Mesenchymal stem cell (in vitro differentiated cells and primary cell): ENCODE measurements around the gene PIK3R5.

Source experiments
- DNase-seq: peaks from one replicate; pipeline ENCODE4 v3.0.0-alpha.2; 2013
- H2AFZ ChIP-seq: one replicate; pipeline ENCODE4 v1.6.1; 2013; ENCODE audit warnings: low read depth, mild to moderate bottlenecking, control low read depth, inconsistent platforms, low read length, moderate library complexity
- H2AK5ac ChIP-seq: 2 replicates; pipeline ENCODE4 v1.6.1; 2013; ENCODE audit warnings: low read length, moderate library complexity, mild to moderate bottlenecking, inconsistent platforms; ENCODE audit not compliant: severe bottlenecking
- H2BK120ac ChIP-seq: one replicate; pipeline ENCODE4 v1.6.1; 2013; ENCODE audit warnings: low read depth, mild to moderate bottlenecking, inconsistent platforms, low read length, moderate library complexity
- H2BK12ac ChIP-seq, 2 experiments: one replicate each; pipeline ENCODE4 v1.6.1; 2013; ENCODE audit warnings: inconsistent platforms in 2 of 2, low read length in 2 of 2, mild to moderate bottlenecking in 2 of 2, moderate library complexity in 2 of 2, control low read depth in 1 of 2
- H2BK15ac ChIP-seq: one replicate; pipeline ENCODE4 v1.6.1; 2013; ENCODE audit warnings: mild to moderate bottlenecking, low read depth, inconsistent platforms; ENCODE audit not compliant: poor library complexity, severe bottlenecking
- H2BK5ac ChIP-seq: 2 replicates; pipeline ENCODE4 v1.6.1; 2013; ENCODE audit warnings: low read depth, mild to moderate bottlenecking, low read length, control low read depth, inconsistent platforms; ENCODE audit not compliant: poor library complexity, severe bottlenecking
- H3K14ac ChIP-seq, 2 experiments: one replicate each; pipeline ENCODE4 v1.6.1; 2013; ENCODE audit warnings: inconsistent platforms in 2 of 2, low read length in 2 of 2, control low read depth in 1 of 2, mild to moderate bottlenecking in 1 of 2, moderate library complexity in 1 of 2
- H3K18ac ChIP-seq, 2 experiments: one replicate each; pipeline ENCODE4 v1.6.1; 2013; ENCODE audit warnings: inconsistent platforms in 2 of 2, low read length in 2 of 2, control low read depth in 1 of 2, low read depth in 1 of 2, mild to moderate bottlenecking in 1 of 2
- H3K23ac ChIP-seq, 2 experiments: one replicate each; pipeline ENCODE4 v1.6.1; 2013; ENCODE audit warnings: inconsistent platforms in 2 of 2, low read length in 2 of 2, mild to moderate bottlenecking in 2 of 2, moderate library complexity in 2 of 2, control low read depth in 1 of 2
- H3K27ac ChIP-seq: 2 replicates; pipeline ENCODE4 v1.5.1; 2013; ENCODE audit warnings: mild to moderate bottlenecking, moderate library complexity, low read length, control low read depth, inconsistent platforms; ENCODE audit not compliant: poor library complexity, severe bottlenecking
- H3K27me3 ChIP-seq, 2 experiments: 2 replicates each; pipeline versions ENCODE4 v1.6.1 to v1.7.0; 2013; ENCODE audit warnings: low read length in 2 of 2, mild to moderate bottlenecking in 2 of 2, moderate library complexity in 2 of 2, control low read depth in 1 of 2, inconsistent platforms in 1 of 2; ENCODE audit not compliant: control insufficient read depth in 1 of 2, insufficient read depth in 1 of 2
- H3K36me3 ChIP-seq, 2 experiments: 2 replicates each; pipeline versions ENCODE4 v1.6.1 to v1.7.0; 2013; ENCODE audit warnings: low read length in 2 of 2, control low read depth in 1 of 2, inconsistent platforms in 1 of 2, low read depth in 1 of 2, mild to moderate bottlenecking in 1 of 2; ENCODE audit not compliant: insufficient read depth in 2 of 2, control insufficient read depth in 1 of 2
- H3K4ac ChIP-seq, 2 experiments: one replicate each; pipeline ENCODE4 v1.6.1; 2013; ENCODE audit warnings: inconsistent platforms in 2 of 2, low read length in 2 of 2, mild to moderate bottlenecking in 2 of 2, moderate library complexity in 2 of 2, control low read depth in 1 of 2, low read depth in 1 of 2
- H3K4me1 ChIP-seq: 2 replicates; pipeline ENCODE4 v1.6.1; 2013; ENCODE audit warnings: low read depth, low read length, control low read depth; ENCODE audit not compliant: control insufficient read depth, insufficient read depth
- H3K4me2 ChIP-seq: 2 replicates; pipeline ENCODE4 v1.6.1; 2013; ENCODE audit warnings: low read length, mild to moderate bottlenecking, inconsistent platforms; ENCODE audit not compliant: poor library complexity, severe bottlenecking
- H3K4me3 ChIP-seq, 2 experiments: 2 replicates each; pipeline versions ENCODE4 v1.5.1 to v1.7.0; 2013; ENCODE audit warnings: low read length in 2 of 2, mild to moderate bottlenecking in 2 of 2, control low read depth in 1 of 2, low read depth in 1 of 2; ENCODE audit not compliant: insufficient read depth in 1 of 2
- H3K79me1 ChIP-seq: replicated peaks from 2 replicates; pipeline ENCODE4 v1.6.1; 2013; ENCODE audit warnings: mild to moderate bottlenecking, control low read depth, low read length, inconsistent platforms; ENCODE audit not compliant: poor library complexity, severe bottlenecking
- H3K9ac ChIP-seq: 2 replicates; pipeline ENCODE4 v1.7.0; 2013; ENCODE audit warnings: mild to moderate bottlenecking, low read length, moderate library complexity
- H3K9me3 ChIP-seq: 2 replicates; pipeline ENCODE4 v1.7.0; 2013; ENCODE audit warnings: mild to moderate bottlenecking, low read length; ENCODE audit not compliant: control insufficient read depth
- H4K8ac ChIP-seq: one replicate; pipeline ENCODE4 v1.6.1; 2013; ENCODE audit warnings: inconsistent platforms, mild to moderate bottlenecking, low read length, moderate library complexity
- H4K91ac ChIP-seq: one replicate; pipeline ENCODE4 v1.6.1; 2013; ENCODE audit warnings: mild to moderate bottlenecking, low read length, inconsistent platforms
- WGBS: methylation state at CpG from one replicate; pipeline ENCODE4 v1.1.7; 2013; ENCODE audit warnings: mixed read lengths; 5-methylcytosine and 5-hydroxymethylcytosine counted together

The PIK3R5 gene

GRCh38 chr17:9009096-9009495, 43.6 kb upstream of the PIK3R5 start:
- no peaks in the 10 kb centered on the region for H3K9me3 ChIP-seq
- no peak overlapping the region for H3K18ac ChIP-seq
- no peak overlapping the region for H3K14ac ChIP-seq
- no peak overlapping the region for H2BK5ac ChIP-seq
- H2AK5ac ChIP-seq, result no peak overlapping the region
- peaks cover 64 to 70% of the 10 kb centered on the region in 2 experiments for H3K27me3 ChIP-seq
- H3K36me3 ChIP-seq, result no peaks in the 10 kb centered on the region
- no peak overlapping the region for H3K27ac ChIP-seq
- 71% methylated on average over 4 of the region's 4 CpGs for WGBS
- no peak overlapping the region for H4K8ac ChIP-seq
- no peaks in the 10 kb centered on the region for H3K79me1 ChIP-seq
- no peak overlapping the region for H2BK12ac ChIP-seq
- no peak overlapping the region for H3K23ac ChIP-seq
- no peak overlapping the region for H2AFZ ChIP-seq
- no peak for DNase-seq
- no peak overlapping the region for H2BK15ac ChIP-seq
- H3K9ac ChIP-seq, result no peak overlapping the region
- H4K91ac ChIP-seq, result no peak overlapping the region
- peaks cover 6% of the 10 kb centered on the region for H3K4me1 ChIP-seq
- H3K4me2 ChIP-seq, result no peak overlapping the region
- no peak overlapping the region for H2BK120ac ChIP-seq
- no peak overlapping the region for H3K4ac ChIP-seq
- no peak overlapping the region for H3K4me3 ChIP-seq

DNA sequence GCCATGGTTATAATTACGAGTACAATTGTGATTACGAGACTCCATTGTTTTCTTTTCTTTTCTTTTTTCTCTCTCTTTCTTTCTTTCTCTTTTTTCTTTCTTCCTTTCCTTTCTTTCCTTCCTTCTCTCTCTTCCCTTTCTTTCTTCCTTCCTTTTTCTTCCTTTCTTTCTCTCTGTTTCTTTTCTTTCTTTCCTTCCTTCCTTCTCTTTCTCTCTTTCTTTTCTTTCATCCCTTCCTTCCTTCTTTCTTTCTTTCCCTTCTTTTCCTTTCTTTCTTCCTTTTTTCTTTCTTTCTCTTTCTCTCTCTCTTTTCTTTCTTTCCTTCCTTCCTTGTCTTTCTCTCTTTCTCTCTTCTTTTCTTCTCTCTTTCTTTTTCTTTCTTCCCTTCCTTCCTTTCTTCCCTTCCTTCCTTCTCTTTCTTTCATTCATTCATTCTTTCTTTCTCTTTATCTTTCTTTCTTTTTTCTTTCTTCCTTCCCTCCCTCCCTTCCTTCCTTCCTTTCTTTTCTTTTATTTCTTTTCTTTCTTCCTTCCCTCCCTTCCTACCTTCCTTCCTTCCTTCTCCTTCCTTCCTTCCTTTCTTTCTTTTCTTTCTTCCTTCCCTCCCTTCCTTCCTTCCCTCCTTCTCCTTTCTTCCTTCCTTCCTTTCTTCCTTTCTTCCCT, 41.7 kb upstream of the PIK3R5 start:
- no peak overlapping the region for H3K23ac ChIP-seq
- peaks cover 72 to 73% of the 10 kb centered on the region in 2 experiments for H3K27me3 ChIP-seq
- WGBS, result 90% methylated on average over 2 of the region's 2 CpGs
- no peak overlapping the region for H3K4me3 ChIP-seq
- no peak overlapping the region for H3K27ac ChIP-seq
- H3K9me3 ChIP-seq, result no peaks in the 10 kb centered on the region
- no peak overlapping the region for H2AFZ ChIP-seq
- H3K9ac ChIP-seq, result no peak overlapping the region
- no peak overlapping the region for H4K8ac ChIP-seq
- H3K79me1 ChIP-seq, result no peaks in the 10 kb centered on the region
- H2AK5ac ChIP-seq, result no peak overlapping the region
- H4K91ac ChIP-seq, result no peak overlapping the region
- no peak overlapping the region for H3K4me2 ChIP-seq
- peaks cover 23% of the 10 kb centered on the region for H3K4me1 ChIP-seq
- H2BK120ac ChIP-seq, result no peak overlapping the region
- H2BK12ac ChIP-seq, result no peak overlapping the region
- no peak for DNase-seq
- no peaks in the 10 kb centered on the region for H3K36me3 ChIP-seq
- H2BK5ac ChIP-seq, result no peak overlapping the region
- no peak overlapping the region for H2BK15ac ChIP-seq
- H3K18ac ChIP-seq, result no peak overlapping the region
- H3K4ac ChIP-seq, result no peak overlapping the region
- no peak overlapping the region for H3K14ac ChIP-seq

- 66% methylated on average over 7 of the region's 7 CpGs for WGBS
- Histone ChIP-seq H4K91ac (no peak overlapping the region), H3K27me3 (peaks cover 79 to 81% of the 10 kb centered on the region in 2 experiments), H2BK12ac (no peak overlapping the region), H3K23ac (no peak overlapping the region), H3K4ac (no peak overlapping the region), H3K27ac (no peak overlapping the region), H3K18ac (no peak overlapping the region), H3K4me2 (no peak overlapping the region), H4K8ac (no peak overlapping the region), H3K14ac (no peak overlapping the region), H3K4me1 (peaks cover 23% of the 10 kb centered on the region), H2BK120ac (no peak overlapping the region), H3K4me3 (no peak overlapping the region), H3K9me3 (no peaks in the 10 kb centered on the region), H2AFZ (no peak overlapping the region), H3K36me3 (no peaks in the 10 kb centered on the region), H3K79me1 (no peaks in the 10 kb centered on the region), H2AK5ac (no peak overlapping the region), H2BK15ac (no peak overlapping the region), H3K9ac (no peak overlapping the region), H2BK5ac (no peak overlapping the region)
- no peak for DNase-seq
Measured at GRCh38 chr17:9006175-9006767, 40.8 kb upstream of the PIK3R5 start.

- H2AFZ ChIP-seq, result no peak overlapping the region
- peaks cover 71 to 72% of the 10 kb centered on the region in 2 experiments for H3K27me3 ChIP-seq
- H2BK15ac ChIP-seq, result no peak overlapping the region
- no peak overlapping the region for H3K4me2 ChIP-seq
- H2BK5ac ChIP-seq, result no peak overlapping the region
- H3K4ac ChIP-seq, result no peak overlapping the region
- H3K36me3 ChIP-seq, result no peaks in the 10 kb centered on the region
- no peak overlapping the region for H2AK5ac ChIP-seq
- H3K23ac ChIP-seq, result no peak overlapping the region
- no peak overlapping the region for H3K14ac ChIP-seq
- H3K18ac ChIP-seq, result no peak overlapping the region
- WGBS, result 33% methylated on average over 5 of the region's 6 CpGs
- H2BK12ac ChIP-seq, result no peak overlapping the region
- H3K9ac ChIP-seq, result no peak overlapping the region
- H3K9me3 ChIP-seq, result no peaks in the 10 kb centered on the region
- H3K4me3 ChIP-seq, result no peak overlapping the region
- H3K4me1 ChIP-seq, result peaks cover 23% of the 10 kb centered on the region
- no peak for DNase-seq
- H4K91ac ChIP-seq, result no peak overlapping the region
- no peak overlapping the region for H3K27ac ChIP-seq
- no peak overlapping the region for H2BK120ac ChIP-seq
- no peak overlapping the region for H4K8ac ChIP-seq
- H3K79me1 ChIP-seq, result no peaks in the 10 kb centered on the region
Measured at GRCh38 chr17:9004961-9005285, 39.4 kb upstream of the PIK3R5 start.
